GM21786 (cell line): Measurements from ENCODE around the gene CTTN.

Source experiments
- ATAC-seq: cut with Tn5 transposase; IDR thresholded peaks from one replicate; pipeline ENCODE4 v1.9.1; 2021; ENCODE audit not compliant: unreplicated experiment

CTTN gene

DNA sequence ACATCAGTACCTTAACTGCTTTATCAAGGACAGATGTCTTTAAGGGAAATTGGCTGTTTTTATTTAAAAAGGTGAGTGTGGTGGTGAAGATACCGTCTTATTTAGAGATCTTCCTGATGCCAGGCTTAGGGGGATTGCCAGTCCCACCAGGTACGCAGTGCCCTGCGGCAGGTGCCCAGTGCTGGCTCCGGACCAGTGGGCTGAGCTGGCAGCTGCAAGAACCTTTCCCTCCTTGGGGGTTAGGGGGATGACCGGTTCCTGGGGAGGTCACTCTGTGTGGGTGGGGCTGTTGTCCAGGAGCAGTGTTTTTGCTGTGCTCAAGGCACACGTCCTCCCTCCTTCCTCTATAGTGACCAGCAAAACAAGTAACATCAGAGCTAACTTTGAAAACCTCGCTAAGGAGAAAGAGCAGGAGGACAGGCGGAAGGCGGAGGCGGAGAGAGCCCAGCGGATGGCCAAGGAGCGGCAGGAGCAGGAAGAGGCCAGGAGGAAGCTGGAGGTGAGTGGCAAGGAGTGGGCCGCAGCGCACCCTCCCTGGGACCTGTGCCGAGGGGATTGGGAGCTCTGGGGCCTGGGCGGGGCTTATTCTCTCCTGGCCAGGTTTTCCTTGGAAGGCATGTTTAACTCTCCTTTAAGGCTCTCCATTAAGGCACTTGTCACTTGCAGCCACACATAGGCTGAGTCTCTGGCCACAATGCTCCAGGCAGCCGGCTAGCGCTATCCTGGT is 30.5 kb downstream of the CTTN start:
- ATAC-seq: no peak

DNA sequence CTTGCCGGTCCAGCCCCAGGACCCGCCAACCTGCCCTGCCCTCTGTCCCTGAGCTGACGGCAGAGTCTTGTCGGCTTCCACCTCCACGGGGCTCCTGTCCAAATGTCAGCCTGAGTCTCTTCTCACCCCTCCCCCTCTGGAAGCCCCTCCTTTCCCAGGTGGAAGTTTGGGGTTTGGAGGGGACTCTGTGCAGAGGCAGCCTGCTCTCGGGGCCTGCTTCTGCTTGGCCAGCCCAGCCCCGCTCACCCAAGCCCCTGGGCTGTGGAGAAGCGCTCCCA is 31.0 kb downstream of the CTTN start:
- ATAC-seq: no peak

DNA sequence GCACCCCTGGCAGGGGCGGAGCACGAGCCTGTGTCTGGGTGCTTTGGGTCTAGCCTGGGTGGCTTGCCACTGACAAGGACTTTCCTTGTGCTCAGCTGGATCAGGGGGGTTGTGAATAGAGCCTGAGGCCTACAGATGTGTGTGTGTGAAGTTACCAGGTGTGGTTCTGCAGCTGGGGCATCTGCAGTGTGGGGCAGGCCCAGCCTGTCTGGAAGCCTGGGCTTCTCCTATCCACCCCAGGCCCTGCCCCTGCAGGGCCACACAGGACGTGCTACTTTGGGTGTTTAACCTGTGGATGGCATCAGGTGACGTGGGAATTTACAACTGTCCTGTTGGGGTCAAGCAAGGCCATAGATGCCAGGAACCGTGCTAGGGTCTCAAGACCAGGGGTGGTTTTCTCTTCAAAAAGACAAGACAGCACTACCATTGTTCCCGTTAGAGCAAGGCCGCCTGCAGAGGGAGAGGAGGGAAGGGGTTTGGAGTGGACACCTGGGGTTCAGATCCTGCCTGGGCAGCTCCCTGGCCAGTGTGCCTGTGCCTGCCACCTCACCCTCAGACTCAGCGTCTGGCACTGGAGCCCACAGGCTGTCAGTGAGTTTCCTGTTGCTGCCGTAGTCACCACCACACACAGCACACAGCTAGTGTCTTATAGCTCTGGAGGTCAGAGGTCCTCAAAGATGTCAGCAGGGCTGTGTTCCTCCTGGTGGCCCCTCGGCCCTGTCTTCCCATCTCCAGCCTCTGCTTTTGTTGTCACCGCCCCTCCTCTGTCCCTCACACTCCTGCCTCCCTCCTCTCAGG is 31.6 kb downstream of the CTTN start:
- ATAC-seq: no peak

DNA sequence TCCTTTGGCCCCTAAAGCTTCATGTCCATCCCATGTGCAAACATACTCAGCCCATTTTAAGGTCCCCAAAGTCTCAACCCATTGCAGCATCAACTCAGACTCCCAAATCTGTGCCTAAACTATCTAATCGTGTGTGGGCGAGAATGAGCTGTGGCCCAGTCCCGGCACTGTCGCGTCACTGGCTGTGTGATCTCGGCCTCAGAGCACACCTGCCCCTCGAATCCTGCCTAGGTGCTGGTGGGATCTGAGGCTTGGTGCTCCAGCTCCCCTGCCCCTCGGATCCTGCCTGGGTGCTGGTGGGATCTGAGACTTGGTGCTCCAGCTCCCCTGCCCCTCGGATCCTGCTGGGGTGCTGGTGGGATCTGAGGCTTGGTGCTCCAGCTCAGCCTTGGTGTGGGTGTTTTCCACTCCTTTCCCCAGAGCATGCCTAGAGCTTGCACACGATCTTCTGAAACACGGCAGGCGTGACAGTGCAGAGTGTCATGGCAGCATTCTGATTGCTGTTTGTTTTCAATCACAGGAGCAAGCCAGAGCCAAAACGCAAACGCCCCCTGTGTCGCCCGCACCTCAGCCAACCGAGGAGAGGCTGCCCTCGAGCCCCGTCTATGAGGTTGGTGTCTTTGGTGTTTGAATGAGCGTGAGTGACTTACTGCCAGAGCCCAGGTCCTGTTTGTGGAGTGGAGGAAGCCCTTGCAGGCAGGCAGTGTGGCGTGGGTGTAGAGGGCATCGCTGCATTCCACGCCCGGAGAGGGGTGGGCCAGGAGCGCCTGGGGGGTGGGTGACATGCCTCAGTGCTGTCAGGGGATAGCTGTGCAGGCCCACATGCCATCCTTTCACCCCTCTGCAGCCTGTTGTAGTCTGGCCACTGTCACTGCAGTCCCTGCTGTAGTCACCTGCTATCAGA is 32.6 kb downstream of the CTTN start:
- no peak for ATAC-seq

DNA sequence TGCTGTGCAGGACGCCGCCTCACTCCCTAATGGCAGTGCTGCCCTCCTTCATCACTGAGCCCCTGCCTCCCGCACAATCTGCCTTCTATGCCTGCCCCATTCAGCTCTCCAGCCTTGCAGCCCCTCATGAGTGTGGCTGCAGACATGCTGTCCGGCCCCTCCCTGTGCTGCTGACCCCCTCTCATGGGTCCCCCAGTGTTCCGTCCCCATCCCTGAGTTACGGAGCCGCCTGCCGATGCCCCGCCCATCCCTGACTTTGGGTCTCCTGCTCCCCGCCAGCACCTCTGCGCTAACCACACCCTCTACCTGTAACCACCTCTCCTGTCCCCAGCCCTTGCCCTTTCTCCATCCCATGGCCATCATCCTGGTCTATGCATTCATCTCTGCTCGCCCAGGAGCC is 33.3 kb downstream of the CTTN start:
- no peak for ATAC-seq

DNA sequence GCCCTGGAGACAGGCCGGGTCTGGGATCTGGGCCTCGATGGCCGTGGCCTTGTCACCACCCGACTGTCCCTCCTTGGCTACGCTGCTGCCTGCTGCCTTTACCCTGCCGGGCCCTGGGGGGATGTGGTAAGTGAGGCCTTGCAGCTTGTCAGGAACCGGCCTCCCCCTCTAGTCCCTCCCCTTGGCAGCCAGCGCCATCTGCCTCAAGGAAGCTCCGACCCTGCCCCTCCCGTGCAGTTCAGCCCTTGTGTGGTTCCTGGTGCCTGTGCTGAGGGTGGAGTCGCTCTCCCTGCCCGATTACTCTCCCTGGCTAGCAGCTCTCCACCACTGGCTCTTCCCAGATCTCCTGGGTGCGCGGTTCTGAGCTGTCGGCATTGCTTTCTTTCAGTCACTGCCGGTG is 33.7 kb downstream of the CTTN start:
- ATAC-seq: no peak

DNA sequence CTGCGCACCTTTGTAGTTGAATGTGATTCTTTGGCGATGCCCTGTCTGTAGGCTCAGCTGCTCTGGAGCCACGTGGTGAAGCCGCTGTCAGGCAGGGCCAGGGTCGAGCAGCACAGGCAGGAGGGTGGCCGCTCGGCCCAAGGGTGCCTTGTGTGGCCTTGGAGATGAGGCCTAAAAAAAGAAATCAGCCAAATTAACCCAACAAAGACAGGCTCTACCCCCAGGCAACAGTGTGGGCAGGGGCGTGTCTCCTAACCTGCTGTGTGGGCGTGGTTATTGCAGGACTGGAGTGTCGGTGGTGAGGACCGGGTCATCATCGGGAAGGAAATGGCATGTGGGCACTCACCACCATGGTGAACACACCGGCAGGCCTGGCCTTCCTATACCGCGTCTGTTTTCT is 34.3 kb downstream of the CTTN start:
- no peak for ATAC-seq

DNA sequence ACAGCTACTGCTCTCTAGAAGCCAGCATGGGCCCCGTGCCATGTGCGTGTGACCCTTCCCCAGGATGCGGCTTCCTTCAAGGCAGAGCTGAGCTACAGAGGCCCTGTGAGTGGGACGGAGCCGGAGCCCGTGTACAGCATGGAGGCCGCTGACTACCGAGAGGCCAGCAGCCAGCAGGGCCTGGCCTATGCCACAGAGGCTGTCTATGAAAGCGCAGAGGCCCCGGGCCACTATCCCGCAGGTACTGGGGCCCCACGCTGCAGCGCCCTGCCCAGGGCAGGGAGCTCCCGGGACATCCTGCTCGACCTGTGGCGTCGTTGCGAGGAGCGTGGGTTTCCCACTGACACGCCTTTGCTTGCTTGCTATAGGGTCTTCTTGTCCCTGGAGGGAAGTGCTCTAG is 34.7 kb downstream of the CTTN start:
- no peak for ATAC-seq

DNA sequence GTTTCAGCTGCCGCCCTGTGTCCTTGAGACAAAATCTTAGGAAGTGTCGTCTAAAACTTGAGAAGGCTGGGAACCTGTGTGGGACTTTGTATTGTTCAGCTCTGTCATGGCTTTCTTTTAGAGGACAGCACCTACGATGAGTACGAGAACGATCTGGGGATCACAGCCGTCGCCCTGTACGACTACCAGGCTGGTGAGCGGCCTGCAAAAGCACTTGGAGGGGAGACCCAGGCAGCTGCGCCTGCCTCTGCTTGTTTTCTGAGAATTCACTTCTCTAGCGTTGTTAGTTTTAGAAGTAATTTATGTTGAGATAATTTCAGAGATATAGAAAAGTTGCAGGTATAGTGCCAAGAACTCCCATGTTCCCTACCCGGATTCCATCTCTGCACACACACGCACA is 35.2 kb downstream of the CTTN start:
- no peak for ATAC-seq

DNA sequence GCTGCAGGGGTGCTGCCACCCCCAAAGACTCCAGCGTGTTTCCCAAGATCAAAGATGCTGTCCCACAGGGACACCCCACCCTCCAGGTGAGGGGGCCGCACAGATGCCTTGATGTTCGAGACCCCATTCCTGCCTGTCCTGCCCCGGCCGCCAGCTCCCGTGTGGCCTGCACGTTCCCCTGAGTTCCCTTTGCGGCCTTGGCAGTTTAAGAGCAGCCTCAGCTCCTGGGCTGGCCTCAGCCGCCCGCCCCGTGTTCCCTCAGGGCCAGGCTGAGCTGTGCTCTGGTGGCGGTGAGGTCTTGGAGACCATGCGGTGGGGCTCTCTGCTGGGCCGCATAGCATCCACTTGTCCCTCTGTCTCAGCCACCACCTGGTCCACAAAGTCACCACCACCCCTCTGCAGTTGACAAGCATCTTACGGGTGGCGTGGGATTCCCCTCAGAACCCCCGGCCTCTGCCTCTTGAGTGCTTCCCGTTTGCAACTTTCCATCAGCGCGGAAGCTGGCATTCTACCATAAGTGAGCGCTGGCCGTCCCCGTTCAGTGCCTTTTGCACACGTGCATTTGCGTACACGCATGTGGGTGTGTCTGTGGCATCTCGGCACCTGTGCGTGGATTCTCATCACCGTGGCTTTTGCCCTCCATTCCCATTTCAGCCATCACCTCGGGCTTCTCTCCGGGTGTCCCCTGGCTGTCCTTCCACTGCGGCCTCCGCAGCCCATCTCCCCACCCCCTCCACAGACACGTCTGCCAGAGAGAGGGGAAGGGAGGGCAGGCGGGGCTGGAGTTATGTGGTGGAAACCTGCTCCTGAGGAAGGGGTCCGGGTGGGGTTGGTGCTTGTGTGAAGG is 35.9 kb downstream of the CTTN start:
- ATAC-seq: no peak

DNA sequence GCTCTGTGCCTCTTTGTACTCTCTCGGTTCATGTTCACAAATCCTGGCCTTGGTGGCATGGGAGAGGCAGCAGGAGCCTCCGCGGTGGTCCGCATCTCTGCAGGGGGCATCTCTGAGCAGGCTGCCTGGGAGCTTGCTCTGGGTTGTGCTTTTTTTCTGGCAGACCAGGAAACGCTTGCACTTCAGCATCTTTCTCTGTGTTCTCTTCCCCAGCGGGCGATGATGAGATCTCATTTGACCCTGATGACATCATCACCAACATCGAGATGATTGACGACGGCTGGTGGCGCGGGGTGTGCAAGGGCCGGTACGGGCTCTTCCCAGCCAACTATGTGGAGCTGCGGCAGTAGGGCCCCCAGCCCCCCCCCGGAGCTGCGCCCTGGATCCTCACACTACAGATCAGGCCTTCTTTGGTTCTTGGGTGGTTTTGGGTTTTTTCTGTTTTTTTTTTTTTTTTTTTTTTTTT is 36.5 kb downstream of the CTTN start:
- no peak for ATAC-seq

DNA sequence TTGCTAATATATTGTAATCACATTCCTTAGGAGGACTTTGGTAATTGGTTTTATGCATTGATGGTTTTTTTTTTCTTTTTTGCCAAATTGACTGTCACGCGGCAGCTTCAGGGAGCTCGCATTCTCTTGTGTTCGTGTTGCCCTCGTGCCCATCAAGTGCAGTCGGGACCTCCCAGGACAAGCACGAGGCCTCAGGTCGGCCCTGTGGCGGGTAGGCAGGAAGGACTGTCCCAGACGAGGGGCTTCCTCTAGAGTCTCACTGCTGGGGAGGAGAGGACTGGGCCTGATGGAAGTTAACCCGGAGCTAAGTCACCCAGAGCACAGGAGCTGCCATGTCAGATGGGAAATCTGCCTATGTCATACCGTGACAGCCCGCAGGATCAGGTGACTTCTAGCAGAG is 37.0 kb downstream of the CTTN start:
- no peak for ATAC-seq

DNA sequence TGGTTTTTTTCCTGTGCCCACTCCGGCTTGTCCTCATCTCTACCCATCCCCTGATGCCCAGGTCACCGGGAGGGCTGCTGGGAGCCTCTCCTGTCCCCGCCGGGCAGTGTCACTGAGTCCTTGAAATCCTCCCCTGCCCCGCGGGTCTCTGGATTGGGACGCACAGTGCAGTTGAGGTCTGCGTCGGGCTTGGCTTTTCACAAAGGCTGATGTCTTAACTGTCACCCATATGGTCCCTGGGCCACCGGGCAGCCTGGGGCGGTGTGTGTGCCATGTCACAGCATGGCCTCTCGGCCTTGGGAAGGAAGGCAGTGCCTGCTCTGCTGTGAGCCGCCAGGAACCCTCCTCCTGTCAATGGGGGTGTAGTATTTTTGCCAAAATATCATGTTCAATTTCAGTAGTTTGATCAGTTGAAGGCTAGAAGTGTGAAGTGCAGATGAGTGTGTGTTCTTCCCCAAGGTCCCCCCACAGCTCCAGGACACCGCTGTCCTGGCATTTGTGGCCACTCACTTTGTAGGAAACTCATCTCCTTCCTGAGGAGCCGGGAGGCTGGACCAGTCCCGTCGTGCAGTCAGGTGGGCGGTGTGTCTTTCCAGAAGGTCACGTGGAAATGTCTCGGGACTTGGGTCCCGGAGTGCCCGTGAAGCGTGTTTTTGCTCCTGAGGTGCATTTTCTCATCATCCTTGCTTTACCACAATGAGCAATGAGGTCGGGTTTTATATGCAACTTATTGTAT is 37.6 kb downstream of the CTTN start:
- no peak for ATAC-seq

DNA sequence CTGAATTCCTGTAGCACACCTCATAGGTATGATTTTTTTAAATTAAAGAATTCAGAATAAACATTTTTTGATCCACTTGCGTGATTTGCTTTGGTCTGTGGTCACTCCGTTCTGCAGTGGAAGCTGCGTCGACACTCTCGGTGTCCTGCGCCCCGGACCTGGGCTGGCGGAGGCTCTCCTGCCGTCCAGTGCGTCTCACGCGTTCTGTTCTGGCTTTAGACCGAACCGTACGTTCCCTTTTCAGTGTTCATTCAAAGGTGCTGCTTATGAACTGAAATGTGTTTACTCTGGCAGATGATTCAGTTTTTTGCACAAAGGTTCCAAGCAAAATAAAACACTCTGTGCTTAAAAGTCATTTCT is 38.2 kb downstream of the CTTN start:
- no peak for ATAC-seq

DNA sequence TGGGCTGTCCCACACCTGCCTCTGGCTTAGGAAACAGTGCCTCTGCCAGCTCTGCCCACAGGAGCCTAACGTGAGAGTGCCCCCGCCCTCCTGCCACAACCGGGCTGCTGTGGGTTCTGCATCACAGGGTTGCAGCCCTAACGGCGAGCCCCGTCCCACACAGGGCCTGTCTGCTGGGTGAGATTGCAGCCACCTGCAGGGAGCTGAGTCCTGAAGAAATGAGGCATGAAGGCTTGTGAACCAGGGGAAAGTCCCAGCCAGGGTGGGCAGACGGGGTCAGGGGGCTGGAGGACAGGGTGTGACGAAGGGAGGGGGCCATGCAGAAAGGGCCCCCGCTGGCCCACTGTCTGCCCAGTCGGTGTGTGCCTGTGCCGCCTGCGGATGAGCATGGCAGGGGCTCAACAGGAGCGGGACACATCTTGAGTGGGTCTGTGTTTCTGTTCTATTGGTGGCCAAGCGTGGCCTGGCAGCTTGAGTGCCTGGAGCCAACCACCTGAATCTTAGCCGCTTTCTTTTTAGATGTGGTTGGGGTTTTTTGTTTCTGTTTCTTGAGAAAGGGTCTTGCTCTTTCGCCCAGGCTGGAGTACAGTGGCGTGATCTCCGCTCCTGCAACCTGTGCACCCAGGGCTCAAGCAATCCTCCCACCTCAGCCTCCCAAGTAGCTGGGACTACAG is 38.9 kb downstream of the CTTN start:
- no peak for ATAC-seq

DNA sequence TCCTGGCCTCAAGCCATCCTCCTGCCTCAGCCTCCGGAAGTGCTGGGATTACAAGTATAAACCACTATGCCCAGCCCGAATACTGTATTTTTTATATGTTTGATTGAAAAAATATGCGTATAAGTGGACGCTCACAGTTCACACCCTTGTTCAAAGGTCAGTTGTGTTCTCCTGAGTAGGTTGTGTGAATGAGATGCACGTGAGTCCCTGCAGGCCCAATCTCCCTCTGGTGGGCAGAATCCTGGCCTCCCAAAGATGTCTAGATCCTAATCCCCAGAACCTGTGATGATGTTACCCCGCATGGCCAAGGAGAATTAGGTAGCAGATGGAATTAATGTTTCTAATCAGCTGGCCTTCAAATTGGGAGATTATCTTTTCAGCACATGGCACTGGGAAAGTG is 41.9 kb downstream of the CTTN start:
- ATAC-seq: no peak

DNA sequence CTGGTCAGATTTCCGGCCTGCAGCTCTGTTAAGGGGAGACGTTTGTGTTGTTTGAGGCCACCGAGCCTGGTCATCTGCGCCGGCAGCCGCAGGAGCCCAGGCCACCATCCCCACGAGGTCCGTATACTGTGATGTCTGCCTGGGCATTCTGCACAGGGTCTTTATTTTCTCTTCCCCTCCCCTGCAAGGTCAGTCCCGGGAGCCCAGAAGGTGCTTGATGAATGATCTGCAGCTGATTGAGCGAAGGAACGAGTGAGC is 45.4 kb downstream of the CTTN start:
- ATAC-seq: no peak

DNA sequence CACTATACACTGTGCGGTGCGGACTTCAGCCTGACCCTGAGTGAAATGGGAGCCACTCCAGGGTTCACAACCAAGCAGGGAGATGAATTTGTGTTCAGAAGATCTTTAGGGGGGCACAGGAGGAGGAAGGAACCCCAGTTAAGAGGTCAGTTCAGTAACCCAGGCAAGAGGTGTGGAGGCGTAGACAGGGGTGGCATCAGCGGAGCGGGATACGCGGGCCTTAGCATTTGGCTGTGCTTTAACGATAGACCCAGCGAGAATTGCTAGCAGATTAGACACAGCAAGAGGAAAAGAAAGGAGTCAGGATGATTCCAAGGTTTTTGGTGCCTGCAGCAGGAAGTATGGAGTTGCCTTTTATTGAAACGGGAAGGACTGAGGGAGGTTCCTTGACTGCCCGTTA is 46.8 kb downstream of the CTTN start:
- no peak for ATAC-seq

DNA sequence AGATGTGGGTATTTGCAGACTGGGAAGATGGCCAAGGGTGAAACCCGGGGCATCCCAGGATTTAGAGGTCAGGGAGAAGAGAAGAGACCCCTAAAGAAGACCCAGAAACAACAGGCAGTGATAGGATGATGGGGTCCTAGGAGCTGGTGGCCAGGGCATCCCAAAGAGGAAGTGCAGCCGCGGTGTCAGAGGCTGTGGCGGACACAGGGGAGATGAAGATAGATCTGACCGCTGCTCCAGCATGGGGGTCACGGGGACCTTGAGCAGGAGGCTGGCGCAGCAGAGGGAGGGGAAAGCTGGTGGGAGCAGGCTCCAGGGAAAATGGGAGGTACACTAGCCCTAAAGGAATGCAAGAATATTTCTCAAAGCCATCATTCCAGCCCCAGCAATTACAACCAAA is 47.3 kb downstream of the CTTN start:
- ATAC-seq: no peak

DNA sequence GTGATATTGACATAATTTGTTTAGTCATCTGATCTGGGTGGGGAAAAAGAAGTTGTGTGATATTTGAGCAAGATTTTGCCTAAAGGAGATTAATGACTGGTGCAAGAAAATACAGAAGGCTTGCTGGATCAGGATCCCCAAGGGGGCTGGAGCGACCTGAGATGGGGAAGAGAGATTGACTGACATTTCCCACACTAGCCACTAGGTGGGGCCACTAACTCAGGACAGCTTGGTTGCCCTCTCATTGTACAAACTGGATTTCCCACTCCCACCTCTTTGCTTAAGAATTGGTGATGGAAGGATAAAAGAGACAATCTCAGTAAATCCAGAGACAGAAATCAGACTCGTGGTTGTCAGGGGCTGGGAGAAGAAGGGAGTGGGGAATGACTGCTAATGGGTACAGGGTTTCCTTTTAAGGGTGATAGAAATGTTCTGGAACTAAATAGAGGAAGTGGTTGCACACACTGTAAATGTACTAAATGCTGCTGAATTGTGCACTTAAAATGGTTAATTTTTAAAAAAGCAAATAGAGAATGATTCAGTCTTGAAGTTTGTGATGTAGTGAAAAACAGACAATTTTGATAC is 50.7 kb downstream of the CTTN start:
- ATAC-seq: no peak
